CD14-positive monocyte (primary cell): ENCODE measurements around the gene LPIN1. TPM values are rescaled to one million over a fixed set of nuclear protein-coding genes. Genes with fewer than 3 reads are reported as not detected.

ENCODE experiments used
- DNase-seq, 3 donors: peaks; one replicate each; pipeline ENCODE4 v3.0.0-alpha.2; 2011 to 2022
- H2AFZ ChIP-seq: 2 replicates; pipeline ENCODE4 v1.6.0; 2012; ENCODE audit warnings: mild to moderate bottlenecking, low read depth, low read length, inconsistent platforms; ENCODE audit not compliant: insufficient read depth, poor library complexity, severe bottlenecking
- H3K27ac ChIP-seq, 2 donors: 1 replicate in 1 of 2; 2 replicates in 1 of 2; pipeline ENCODE4 v1.5.1; 2012 to 2013; ENCODE audit warnings: low read length in 2 of 2, control low read depth in 1 of 2, inconsistent platforms in 1 of 2, low read depth in 1 of 2, mild to moderate bottlenecking in 1 of 2
- H3K27me3 ChIP-seq, 2 donors: one replicate each; pipeline versions ENCODE4 v1.6.0 to v1.6.1; 2011 to 2013; ENCODE audit warnings: low read length in 2 of 2; ENCODE audit not compliant: control insufficient read depth in 2 of 2, insufficient read depth in 2 of 2
- H3K36me3 ChIP-seq, 2 donors: replicated peaks in 1 of 2; 1 replicate in 1 of 2; 2 replicates in 1 of 2; pipeline versions ENCODE4 v1.5.1 to v1.6.1; 2012 to 2013; ENCODE audit warnings: low read length in 2 of 2, control low read depth in 1 of 2, inconsistent platforms in 1 of 2, mild to moderate bottlenecking in 1 of 2; ENCODE audit not compliant: insufficient read depth in 2 of 2, control insufficient read depth in 1 of 2
- H3K4me1 ChIP-seq, 2 donors: 1 replicate in 1 of 2; 2 replicates in 1 of 2; pipeline versions ENCODE4 v1.5.1 to v1.6.1; 2012 to 2013; ENCODE audit warnings: low read length in 2 of 2, control low read depth in 1 of 2, inconsistent platforms in 1 of 2, mild to moderate bottlenecking in 1 of 2, moderate library complexity in 1 of 2; ENCODE audit not compliant: insufficient read depth in 2 of 2, control insufficient read depth in 1 of 2
- H3K4me2 ChIP-seq: replicated peaks from 2 replicates; pipeline ENCODE3; 2012; ENCODE audit warnings: low read length, moderate library complexity, mild to moderate bottlenecking; ENCODE audit not compliant: poor library complexity, severe bottlenecking; ENCODE audit errors: extremely low read depth
- H3K4me3 ChIP-seq, 3 experiments: fragments of 200-600 bp in 1 of 3; sonication (generic) in 1 of 3; replicated peaks in 1 of 3; 1 replicate in 2 of 3; 2 replicates in 1 of 3; pipeline ENCODE4 v1.5.1; 2011 to 2013; ENCODE audit warnings: low read length in 3 of 3, mild to moderate bottlenecking in 3 of 3, control low read depth in 2 of 3, low read depth in 2 of 3, inconsistent platforms in 1 of 3, moderate library complexity in 1 of 3
- H3K79me2 ChIP-seq: 2 replicates; pipeline ENCODE4 v1.6.0; 2012; ENCODE audit warnings: mild to moderate bottlenecking, control low read depth, inconsistent platforms, low read length, moderate library complexity; ENCODE audit not compliant: insufficient read depth
- H3K9ac ChIP-seq: 2 replicates; pipeline ENCODE4 v1.6.0; 2017; ENCODE audit warnings: low read length, mild to moderate bottlenecking; ENCODE audit not compliant: insufficient read depth, poor library complexity, severe bottlenecking
- H3K9me3 ChIP-seq, 2 donors: replicated peaks in 1 of 2; 1 replicate in 1 of 2; 2 replicates in 1 of 2; pipeline versions ENCODE4 v1.5.1 to v1.6.1; 2012 to 2013; ENCODE audit warnings: low read length in 2 of 2, control low read depth in 1 of 2; ENCODE audit not compliant: control insufficient read depth in 1 of 2, insufficient read depth in 1 of 2
- H4K20me1 ChIP-seq: 2 replicates; pipeline ENCODE4 v1.6.0; 2012; ENCODE audit warnings: mild to moderate bottlenecking, low read length, control low read depth, moderate library complexity; ENCODE audit not compliant: insufficient read depth
- H3K27ac Mint-ChIP-seq, 7 donors: one replicate each; pipeline ENCODE4 v1.8.0; 2020; ENCODE audit warnings: mild to moderate bottlenecking in 7 of 7, mixed read lengths in 7 of 7, moderate library complexity in 6 of 7, inconsistent platforms in 2 of 7
- H3K27me3 Mint-ChIP-seq, 3 donors: one replicate each; pipeline ENCODE4 v1.8.0; 2021 to 2022; ENCODE audit warnings: low read depth in 3 of 3, mild to moderate bottlenecking in 3 of 3, mixed read lengths in 3 of 3, moderate library complexity in 3 of 3, inconsistent platforms in 1 of 3
- H3K36me3 Mint-ChIP-seq, 2 donors: one replicate each; pipeline ENCODE4 v1.8.0; 2020; ENCODE audit warnings: mixed read lengths in 2 of 2, inconsistent platforms in 1 of 2, mild to moderate bottlenecking in 1 of 2
- H3K4me1 Mint-ChIP-seq: one replicate; pipeline ENCODE4 v1.8.0; 2020; ENCODE audit warnings: mild to moderate bottlenecking, mixed read lengths
- H3K4me3 Mint-ChIP-seq, 2 donors: one replicate each; pipeline ENCODE4 v1.8.0; 2020; ENCODE audit warnings: mild to moderate bottlenecking in 2 of 2, mixed read lengths in 2 of 2, moderate library complexity in 1 of 2
- H3K9me3 Mint-ChIP-seq, 7 donors: one replicate each; pipeline ENCODE4 v1.8.0; 2020 to 2022; ENCODE audit warnings: mixed read lengths in 7 of 7, mild to moderate bottlenecking in 6 of 7, moderate library complexity in 6 of 7, inconsistent platforms in 2 of 7
- WGBS: methylation state at CpG from one replicate; pipeline ENCODE4 v1.1.5; 2013; ENCODE audit warnings: missing lambda C conversion rate; ENCODE audit not compliant: insufficient coverage; 5-methylcytosine and 5-hydroxymethylcytosine counted together
- intact Hi-C, 2 donors: fragments of 100-400 bp; cut with micrococcal nuclease; formaldehyde crosslinking; loops; one replicate each; pipeline versions ENCODE4 v1.15.0 to v1.15.1; 2023
- polyA plus RNA-seq, 3 donors: library from polyadenylated mRNA; depleted of rRNA in 1 of 3; unstranded in 2 of 3; stranded (reverse) in 1 of 3; fragments of 300-500 nt in 2 of 3; fragments of >200 nt in 1 of 3; fragmentation: Illumina TruSeq in 2 of 3; gene quantifications; 1 replicate in 2 of 3; 2 replicates in 1 of 3; pipeline ENCODE4 v1.2.3, GENCODE V29; 2012 to 2021
- TF ChIP-seq, protein P1 (sequence below): fragments of 200-600 bp; IDR thresholded peaks from one replicate; pipeline ENCODE4 v1.8.0; 2022; ENCODE audit warnings: antibody characterized with exemption, mild to moderate bottlenecking

The LPIN1 gene
- polyA plus RNA-seq, 3 donors, result 1.8 to 17.6 (median 2.7) TPM

DNA sequence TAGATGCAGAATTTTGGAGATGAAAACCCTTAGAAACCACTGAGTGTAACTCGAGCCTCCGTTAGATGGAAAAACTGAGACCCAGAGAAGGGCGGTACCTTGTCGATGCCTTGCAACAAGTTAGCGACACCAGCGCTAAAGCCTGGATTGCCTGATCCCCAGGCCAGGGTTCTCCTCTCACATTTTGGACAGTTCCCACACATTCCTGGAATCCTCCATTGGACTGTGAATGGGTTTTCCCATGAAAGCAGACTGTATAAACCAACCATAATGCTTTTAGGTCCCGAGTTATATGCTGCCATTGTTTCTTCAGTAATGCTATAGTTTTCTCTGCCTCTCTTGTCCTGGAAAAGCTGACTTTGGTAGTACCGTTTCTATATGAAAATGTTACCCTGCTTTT, 37.1 kb upstream of the LPIN1 start:
- no peaks in the 10 kb centered on the region for H3K36me3 Mint-ChIP-seq
- no peak overlapping the region for H3K4me2 ChIP-seq
- H3K4me1 Mint-ChIP-seq, result peaks cover 17% of the 10 kb centered on the region
- H3K27ac ChIP-seq, result no peak overlapping the region
- H3K27me3 Mint-ChIP-seq, result peaks cover 0 to 1% (median 0%) of the 10 kb centered on the region in 3 donors
- H3K9ac ChIP-seq, result no peak overlapping the region
- H3K79me2 ChIP-seq, result no peaks in the 10 kb centered on the region
- H3K4me3 ChIP-seq, result no peak overlapping the region
- TF ChIP-seq, protein P1, sequence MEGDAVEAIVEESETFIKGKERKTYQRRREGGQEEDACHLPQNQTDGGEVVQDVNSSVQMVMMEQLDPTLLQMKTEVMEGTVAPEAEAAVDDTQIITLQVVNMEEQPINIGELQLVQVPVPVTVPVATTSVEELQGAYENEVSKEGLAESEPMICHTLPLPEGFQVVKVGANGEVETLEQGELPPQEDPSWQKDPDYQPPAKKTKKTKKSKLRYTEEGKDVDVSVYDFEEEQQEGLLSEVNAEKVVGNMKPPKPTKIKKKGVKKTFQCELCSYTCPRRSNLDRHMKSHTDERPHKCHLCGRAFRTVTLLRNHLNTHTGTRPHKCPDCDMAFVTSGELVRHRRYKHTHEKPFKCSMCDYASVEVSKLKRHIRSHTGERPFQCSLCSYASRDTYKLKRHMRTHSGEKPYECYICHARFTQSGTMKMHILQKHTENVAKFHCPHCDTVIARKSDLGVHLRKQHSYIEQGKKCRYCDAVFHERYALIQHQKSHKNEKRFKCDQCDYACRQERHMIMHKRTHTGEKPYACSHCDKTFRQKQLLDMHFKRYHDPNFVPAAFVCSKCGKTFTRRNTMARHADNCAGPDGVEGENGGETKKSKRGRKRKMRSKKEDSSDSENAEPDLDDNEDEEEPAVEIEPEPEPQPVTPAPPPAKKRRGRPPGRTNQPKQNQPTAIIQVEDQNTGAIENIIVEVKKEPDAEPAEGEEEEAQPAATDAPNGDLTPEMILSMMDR, result no peak
- intact Hi-C loops, result no loop called here
- WGBS, result 93% methylated on average over 7 of the region's 8 CpGs
- H3K4me3 Mint-ChIP-seq, result no peak overlapping the region
- no peaks in the 10 kb centered on the region for H3K9me3 ChIP-seq
- no peaks in the 10 kb centered on the region for H4K20me1 ChIP-seq
- DNase-seq, result no peak
- no peak overlapping the region for H2AFZ ChIP-seq
- no peak overlapping the region for H3K27ac Mint-ChIP-seq
- H3K27me3 ChIP-seq, result no peaks in the 10 kb centered on the region
- no peaks in the 10 kb centered on the region for H3K36me3 ChIP-seq
- H3K4me1 ChIP-seq, result peaks cover 18 to 19% of the 10 kb centered on the region in 2 donors
- peaks cover 0 to 7% (median 0%) of the 10 kb centered on the region in 7 donors for H3K9me3 Mint-ChIP-seq

DNA sequence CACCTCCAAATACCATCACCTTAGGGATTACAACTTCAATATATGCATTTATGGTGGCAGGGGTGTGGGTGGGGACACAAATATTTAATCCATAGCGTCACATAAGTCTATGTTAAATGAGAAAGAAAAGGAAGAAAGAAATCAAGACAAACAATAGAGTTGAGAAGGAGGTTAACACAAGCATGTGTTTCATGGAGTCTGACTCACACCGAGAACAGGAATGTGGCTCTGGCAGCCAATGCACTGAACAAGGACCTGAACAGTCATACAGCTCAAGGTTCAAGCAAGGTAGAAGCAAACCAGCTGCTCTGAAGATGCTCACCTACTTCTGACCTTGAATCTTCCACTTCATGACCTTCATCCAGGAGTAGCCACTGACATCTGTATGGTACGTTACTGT, 36.2 kb upstream of the LPIN1 start:
- H3K4me1 ChIP-seq, result peaks cover 18 to 19% of the 10 kb centered on the region in 2 donors
- peaks cover 0 to 1% (median 0%) of the 10 kb centered on the region in 3 donors for H3K27me3 Mint-ChIP-seq
- DNase-seq, result no peak
- H3K4me2 ChIP-seq, result no peak overlapping the region
- no peaks in the 10 kb centered on the region for H3K9me3 ChIP-seq
- no peaks in the 10 kb centered on the region for H3K36me3 Mint-ChIP-seq
- WGBS, result 90% methylated on average over 2 of the region's 3 CpGs
- no peak overlapping the region for H3K9ac ChIP-seq
- intact Hi-C loops, result no loop called here
- no peak overlapping the region for H2AFZ ChIP-seq
- no peak overlapping the region for H3K4me3 ChIP-seq
- H3K27ac Mint-ChIP-seq, result no peak overlapping the region
- H3K4me1 Mint-ChIP-seq, result peaks cover 17% of the 10 kb centered on the region
- peaks cover 0 to 7% (median 0%) of the 10 kb centered on the region in 7 donors for H3K9me3 Mint-ChIP-seq
- no peak overlapping the region for H3K27ac ChIP-seq
- H4K20me1 ChIP-seq, result no peaks in the 10 kb centered on the region
- H3K4me3 Mint-ChIP-seq, result no peak overlapping the region
- no peaks in the 10 kb centered on the region for H3K27me3 ChIP-seq
- TF ChIP-seq, protein P1, result no peak
- H3K36me3 ChIP-seq, result no peaks in the 10 kb centered on the region
- H3K79me2 ChIP-seq, result no peaks in the 10 kb centered on the region
